ENCODE data around the gene WASHC3. TPM values are rescaled to one million over a fixed set of nuclear protein-coding genes. Genes with fewer than 3 reads are reported as not detected.
A peak's percentile ranks its signal among the peaks of the same experiment; 100 is the strongest.

WASHC3 gene
- total RNA-seq (2021) (16.6 and 18.0 TPM in 2 replicates), Bru-seq, nascent RNA (percentile 56 among the genes with signal in this experiment), BruChase-seq, experiment 1, labeled RNA remaining after a 2-hour chase (percentile 44 among the genes with signal in this experiment), BruChase-seq, experiment 2, labeled RNA remaining after a 6-hour chase (percentile 41 among the genes with signal in this experiment)
- long read RNA-seq, transcript WASHC3-201 (7 exons, 916 nt), result major isoform, 24 of 30 reads
- long read RNA-seq, partial matches to known transcripts, result 1 of 30 reads
- long read RNA-seq, other reads (novel, unspliced or antisense), result 2 of 30 reads

GRCh38 chr12:102061560-102062418, at the start of gene WASHC3:
Gene WASHC3 (minus strand): TSS chr12:102061991. CDS start chr12:102061962, 29 bp downstream.
- ChIA-PET POLR2A (ENCODE audit: low non-redundant PET) (no interaction called here), CTCF (interaction anchor here (0.8 kb wide), 1 partner anchor 707 kb away, joined by 4 read pairs; no protein-coding TSS in a partner anchor)
- no peaks in the 10 kb centered on the region for H3K27me3 ChIP-seq (replicated peaks; ENCODE audit: insufficient read depth, low read depth, low read length, poor library complexity)
- H3K9me3 ChIP-seq (ENCODE audit: low read depth, low read length, poor library complexity, severe bottlenecking), result no peaks in the 10 kb centered on the region
- peak within 1 kb of the TSS; percentile 68 for H3K4me3 ChIP-seq (ENCODE audit: low read depth, low read length, poor library complexity, severe bottlenecking)
- peak; percentile 97 for DNase-seq (ENCODE audit: low spot score)
- TF ChIP-seq EZH2 (IDR thresholded peaks at IDR 0.05; ENCODE audit: borderline replicate concordance, low read depth, low read length, poor library complexity, severe bottlenecking) (no peak), CTCF (conservative IDR thresholded peaks at IDR 0.05; ENCODE audit: low read depth, low read length) (no peak)
- intact Hi-C loops (cut with micrococcal nuclease; ENCODE audit: unreplicated experiment), result no loop called here
- peaks cover 3% of the 10 kb centered on the region for H3K4me1 ChIP-seq (ENCODE audit: insufficient read depth, low read length, poor library complexity, severe bottlenecking)
- H3K27ac ChIP-seq (ENCODE audit: low read depth, low read length, poor library complexity, severe bottlenecking), result peak within 1 kb of the TSS; percentile 68
- BruUV-seq (replicated peaks), result TSS peak; percentile 68
- H3K36me3 ChIP-seq (ENCODE audit: insufficient read depth, low read length, poor library complexity, severe bottlenecking), result no peaks in the 10 kb centered on the region

DNA sequence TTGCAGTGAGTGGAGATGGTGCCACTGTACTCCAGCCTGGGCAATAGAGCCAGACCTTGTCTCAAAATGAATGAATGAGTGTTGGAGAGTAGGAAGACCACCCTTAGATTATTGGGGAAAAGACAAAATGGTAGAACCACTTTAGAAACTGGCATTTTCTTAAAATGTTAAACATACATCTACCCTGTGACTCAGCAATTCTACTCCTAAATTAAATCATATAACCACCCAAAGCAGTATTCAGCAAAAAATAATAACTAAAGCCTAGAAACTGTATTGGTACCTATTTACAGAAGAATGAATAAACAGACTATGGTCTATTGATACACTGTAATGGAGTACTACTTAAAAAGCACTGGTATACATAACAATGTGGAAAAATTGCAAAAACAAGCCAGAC, 49.0 kb upstream of the WASHC3 start:
- intact Hi-C loops (cut with micrococcal nuclease; ENCODE audit: unreplicated experiment), result no loop called here
- no TSS peak for BruUV-seq (replicated peaks)
- Histone ChIP-seq H3K36me3 (ENCODE audit: insufficient read depth, low read length, poor library complexity, severe bottlenecking) (peaks cover 37% of the 10 kb centered on the region), H3K4me3 (ENCODE audit: low read depth, low read length, poor library complexity, severe bottlenecking) (no peak overlapping the region), H3K27ac (ENCODE audit: low read depth, low read length, poor library complexity, severe bottlenecking) (no peak overlapping the region), H3K9me3 (ENCODE audit: low read depth, low read length, poor library complexity, severe bottlenecking) (peaks cover 9% of the 10 kb centered on the region), H3K4me1 (ENCODE audit: insufficient read depth, low read length, poor library complexity, severe bottlenecking) (no peaks in the 10 kb centered on the region), H3K27me3 (replicated peaks; ENCODE audit: insufficient read depth, low read depth, low read length, poor library complexity) (no peaks in the 10 kb centered on the region)
- TF ChIP-seq CTCF (conservative IDR thresholded peaks at IDR 0.05; ENCODE audit: low read depth, low read length) (no peak), EZH2 (IDR thresholded peaks at IDR 0.05; ENCODE audit: borderline replicate concordance, low read depth, low read length, poor library complexity, severe bottlenecking) (no peak)
- ChIA-PET CTCF (no interaction called here), POLR2A (ENCODE audit: low non-redundant PET) (no interaction called here)
- DNase-seq (ENCODE audit: low spot score), result no peak

- POLR2A ChIA-PET (ENCODE audit: low non-redundant PET), result no interaction called here
- peaks cover 45% of the 10 kb centered on the region for H3K36me3 ChIP-seq (ENCODE audit: insufficient read depth, low read length, poor library complexity, severe bottlenecking)
Measured at GRCh38 chr12:102107970-102108369, 46.2 kb upstream of the WASHC3 start.

More at GRCh38 chr12:102107970-102108369, 46.2 kb upstream of the WASHC3 start:
- CTCF ChIA-PET, result no interaction called here
- Histone ChIP-seq H3K4me3 (ENCODE audit: low read depth, low read length, poor library complexity, severe bottlenecking) (no peak overlapping the region), H3K27ac (ENCODE audit: low read depth, low read length, poor library complexity, severe bottlenecking) (no peak overlapping the region), H3K27me3 (replicated peaks; ENCODE audit: insufficient read depth, low read depth, low read length, poor library complexity) (no peaks in the 10 kb centered on the region), H3K4me1 (ENCODE audit: insufficient read depth, low read length, poor library complexity, severe bottlenecking) (no peaks in the 10 kb centered on the region), H3K9me3 (ENCODE audit: low read depth, low read length, poor library complexity, severe bottlenecking) (peaks cover 14% of the 10 kb centered on the region)
- TF ChIP-seq EZH2 (IDR thresholded peaks at IDR 0.05; ENCODE audit: borderline replicate concordance, low read depth, low read length, poor library complexity, severe bottlenecking), result no peak
- TF ChIP-seq CTCF (conservative IDR thresholded peaks at IDR 0.05; ENCODE audit: low read depth, low read length), result no peak
- intact Hi-C loops (cut with micrococcal nuclease; ENCODE audit: unreplicated experiment), result no loop called here
- no TSS peak for BruUV-seq (replicated peaks)
- no peak for DNase-seq (ENCODE audit: low spot score)
